Measurements from ENCODE around the gene PPIL6. TPM values are rescaled to one million over a fixed set of nuclear protein-coding genes. Genes with fewer than 3 reads are reported as not detected.

PPIL6 gene
- total RNA-seq, 2 experiments from 2014 or later: 0.09 TPM; not detected in 1

GRCh38 chr6:109360791-109361190, 79.6 kb downstream of the PPIL6 start:
- no peak for ATAC-seq
- no peaks in the 10 kb centered on the region for H3K9me3 Mint-ChIP-seq (ENCODE audit: low read depth)
- intact Hi-C loops (cut with DNase I, micrococcal nuclease): no loop called here
- ChIA-PET POLR2A (interaction anchor here (0.7 to 1.8 kb wide), 3 partner anchors 23 to 173 kb away, joined by 3 to 5 read pairs (median 3); no protein-coding TSS in a partner anchor), CTCF (no interaction called here)
- peaks cover 86% of the 10 kb centered on the region for H3K36me3 Mint-ChIP-seq (ENCODE audit: low read depth)
- H3K27ac Mint-ChIP-seq: no peak overlapping the region
- H3K4me3 Mint-ChIP-seq: no peak overlapping the region
- no peaks in the 10 kb centered on the region for H3K27me3 Mint-ChIP-seq
- no peak for DNase-seq
- peaks cover 7% of the 10 kb centered on the region for H3K4me1 Mint-ChIP-seq

- DNase-seq: no peak
- H3K9me3 Mint-ChIP-seq (ENCODE audit: low read depth): no peaks in the 10 kb centered on the region
- H3K36me3 Mint-ChIP-seq (ENCODE audit: low read depth): peaks cover 89% of the 10 kb centered on the region
- no peak for ATAC-seq
- intact Hi-C loops (cut with DNase I, micrococcal nuclease): no loop called here
- peaks cover 7% of the 10 kb centered on the region for H3K4me1 Mint-ChIP-seq
- no peak overlapping the region for H3K27ac Mint-ChIP-seq
- POLR2A ChIA-PET: interaction anchor here (0.7 kb wide), 2 partner anchors 124 to 172 kb away, joined by 3 read pairs; no protein-coding TSS in a partner anchor
- CTCF ChIA-PET: interaction anchor here (0.7 kb wide), 1 partner anchor 9 kb away, joined by 4 read pairs; no protein-coding TSS in a partner anchor
- H3K4me3 Mint-ChIP-seq: no peak overlapping the region
- H3K27me3 Mint-ChIP-seq: no peaks in the 10 kb centered on the region
Observed at GRCh38 chr6:109360281-109360680, 80.1 kb downstream of the PPIL6 start.

- intact Hi-C loops (cut with DNase I, micrococcal nuclease): no loop called here
- ChIA-PET POLR2A (no interaction called here), CTCF (interaction anchor here (1.3 kb wide), 1 partner anchor 17 kb away, joined by 3 read pairs; no protein-coding TSS in a partner anchor)
- Mint-ChIP-seq H3K9me3 (ENCODE audit: low read depth) (no peaks in the 10 kb centered on the region), H3K27ac (no peak overlapping the region), H3K27me3 (no peaks in the 10 kb centered on the region), H3K36me3 (ENCODE audit: low read depth) (peaks cover 80% of the 10 kb centered on the region), H3K4me3 (no peak overlapping the region), H3K4me1 (peaks cover 7% of the 10 kb centered on the region)
- no peak for DNase-seq
- ATAC-seq: no peak
Observed at GRCh38 chr6:109359248-109359647, 81.2 kb downstream of the PPIL6 start.

- intact Hi-C loops (cut with DNase I, micrococcal nuclease): no loop called here
- Mint-ChIP-seq H3K4me1 (no peaks in the 10 kb centered on the region), H3K27me3 (no peaks in the 10 kb centered on the region), H3K36me3 (ENCODE audit: low read depth) (peaks cover 74% of the 10 kb centered on the region), H3K27ac (no peak overlapping the region), H3K9me3 (ENCODE audit: low read depth) (no peaks in the 10 kb centered on the region), H3K4me3 (no peak overlapping the region)
- CTCF ChIA-PET: interaction anchor here (1.1 kb wide), 1 partner anchor 170 kb away, joined by 4 read pairs; no protein-coding TSS in a partner anchor
- DNase-seq: no peak
- no peak for ATAC-seq
- POLR2A ChIA-PET: no interaction called here
Observed at GRCh38 chr6:109358204-109358603, 82.2 kb downstream of the PPIL6 start.

GRCh38 chr6:109356237-109356636, 84.2 kb downstream of the PPIL6 start:
- ATAC-seq (no peak), DNase-seq (no peak)
- no peak overlapping the region for H3K27ac Mint-ChIP-seq
- H3K36me3 Mint-ChIP-seq (ENCODE audit: low read depth): peaks cover 73% of the 10 kb centered on the region
- ChIA-PET POLR2A (no interaction called here), CTCF (no interaction called here)
- peaks cover 6% of the 10 kb centered on the region for H3K4me1 Mint-ChIP-seq
- no peaks in the 10 kb centered on the region for H3K27me3 Mint-ChIP-seq
- no peaks in the 10 kb centered on the region for H3K9me3 Mint-ChIP-seq (ENCODE audit: low read depth)
- no peak overlapping the region for H3K4me3 Mint-ChIP-seq
- intact Hi-C loops (cut with DNase I, micrococcal nuclease): no loop called here

GRCh38 chr6:109351231-109352130, 88.9 kb downstream of the PPIL6 start:
- no peak overlapping the region for H3K4me3 Mint-ChIP-seq
- CTCF ChIA-PET: interaction anchor here (0.5 to 0.6 kb wide), 3 partner anchors 9 to 131 kb away, joined by 3 to 4 read pairs (median 3); no protein-coding TSS in a partner anchor
- ATAC-seq: no peak
- H3K4me1 Mint-ChIP-seq: peaks cover 6% of the 10 kb centered on the region
- intact Hi-C loops (cut with DNase I, micrococcal nuclease): no loop called here
- POLR2A ChIA-PET: no interaction called here
- no peak for DNase-seq
- no peak overlapping the region for H3K27ac Mint-ChIP-seq
- no peaks in the 10 kb centered on the region for H3K9me3 Mint-ChIP-seq (ENCODE audit: low read depth)
- peaks cover 28% of the 10 kb centered on the region for H3K36me3 Mint-ChIP-seq (ENCODE audit: low read depth)
- no peaks in the 10 kb centered on the region for H3K27me3 Mint-ChIP-seq

GRCh38 chr6:109349419-109349987, 90.9 kb downstream of the PPIL6 start:
- Mint-ChIP-seq H3K4me1 (peaks cover 8% of the 10 kb centered on the region), H3K4me3 (no peak overlapping the region), H3K36me3 (ENCODE audit: low read depth) (peaks cover 19% of the 10 kb centered on the region), H3K27me3 (no peaks in the 10 kb centered on the region), H3K27ac (no peak overlapping the region), H3K9me3 (ENCODE audit: low read depth) (no peaks in the 10 kb centered on the region)
- ATAC-seq (no peak), DNase-seq (no peak)
- ChIA-PET CTCF (no interaction called here), POLR2A (interaction anchor here (0.6 to 0.9 kb wide), 2 partner anchors 30 to 255 kb away, joined by 3 read pairs; no protein-coding TSS in a partner anchor)
- intact Hi-C loops (cut with DNase I, micrococcal nuclease): no loop called here

GRCh38 chr6:109348226-109348625, 92.2 kb downstream of the PPIL6 start:
- CTCF ChIA-PET: interaction anchor here (0.7 kb wide), 1 partner anchor 160 kb away, joined by 3 read pairs; no protein-coding TSS in a partner anchor
- no peak for DNase-seq
- intact Hi-C loops (cut with DNase I, micrococcal nuclease): no loop called here

GRCh38 chr6:109347779-109348178, 92.6 kb downstream of the PPIL6 start:
- Mint-ChIP-seq H3K9me3 (ENCODE audit: low read depth) (no peaks in the 10 kb centered on the region), H3K36me3 (ENCODE audit: low read depth) (peaks cover 10% of the 10 kb centered on the region), H3K27me3 (no peaks in the 10 kb centered on the region), H3K27ac (no peak overlapping the region), H3K4me1 (peaks cover 8% of the 10 kb centered on the region), H3K4me3 (no peak overlapping the region)
- ChIA-PET POLR2A (no interaction called here), CTCF (interaction anchor here (0.7 kb wide), 1 partner anchor 159 kb away, joined by 3 read pairs; no protein-coding TSS in a partner anchor)
- no peak for DNase-seq
- ATAC-seq: no peak
- intact Hi-C loops (cut with DNase I, micrococcal nuclease): no loop called here

More at GRCh38 chr6:109348226-109348625, 92.2 kb downstream of the PPIL6 start:
- Mint-ChIP-seq H3K9me3 (ENCODE audit: low read depth) (no peaks in the 10 kb centered on the region), H3K36me3 (ENCODE audit: low read depth) (peaks cover 14% of the 10 kb centered on the region), H3K27me3 (no peaks in the 10 kb centered on the region), H3K4me1 (peaks cover 8% of the 10 kb centered on the region), H3K27ac (no peak overlapping the region), H3K4me3 (no peak overlapping the region)
- no peak for ATAC-seq
- POLR2A ChIA-PET: no interaction called here

- POLR2A ChIA-PET: no interaction called here
- no peaks in the 10 kb centered on the region for H3K36me3 Mint-ChIP-seq (ENCODE audit: low read depth)
- H3K27me3 Mint-ChIP-seq: no peaks in the 10 kb centered on the region
- DNase-seq (no peak), ATAC-seq (no peak)
- CTCF ChIA-PET: interaction anchor here (1.3 kb wide), 2 partner anchors 9 to 158 kb away, joined by 3 read pairs; no protein-coding TSS in a partner anchor
- H3K4me1 Mint-ChIP-seq: peaks cover 3% of the 10 kb centered on the region
- no peak overlapping the region for H3K4me3 Mint-ChIP-seq
- H3K9me3 Mint-ChIP-seq (ENCODE audit: low read depth): no peaks in the 10 kb centered on the region
- no peak overlapping the region for H3K27ac Mint-ChIP-seq
- intact Hi-C loops (cut with DNase I, micrococcal nuclease): no loop called here
Observed at GRCh38 chr6:109345986-109346385, 94.4 kb downstream of the PPIL6 start.

GRCh38 chr6:109344226-109344625, 96.2 kb downstream of the PPIL6 start:
- H3K4me1 Mint-ChIP-seq: peaks cover 3% of the 10 kb centered on the region
- no peaks in the 10 kb centered on the region for H3K27me3 Mint-ChIP-seq
- intact Hi-C loops (cut with DNase I, micrococcal nuclease): no loop called here
- ChIA-PET CTCF (no interaction called here), POLR2A (no interaction called here)
- ATAC-seq (no peak), DNase-seq (no peak)
- H3K9me3 Mint-ChIP-seq (ENCODE audit: low read depth): no peaks in the 10 kb centered on the region
- no peaks in the 10 kb centered on the region for H3K36me3 Mint-ChIP-seq (ENCODE audit: low read depth)
- no peak overlapping the region for H3K27ac Mint-ChIP-seq
- no peak overlapping the region for H3K4me3 Mint-ChIP-seq
